H1 (cell line): Measurements from ENCODE around the gene RANGRF. TPM values are rescaled to one million over a fixed set of nuclear protein-coding genes. Genes with fewer than 3 reads are reported as not detected.

Experiments used
- CHD1 ChIP-seq: IDR thresholded peaks from 2 replicates; pipeline ENCODE4 v1.6.1; 2012; ENCODE audit warnings: low read depth, low read length, improper control_type of control experiment
- EP300 ChIP-seq, 2 experiments: IDR thresholded peaks; 1 replicate in 1 of 2; 2 replicates in 1 of 2; pipeline ENCODE4 v1.6.1; 2011 to 2012; ENCODE audit warnings: low read depth in 2 of 2, low read length in 2 of 2, mild to moderate bottlenecking in 2 of 2, borderline replicate concordance in 1 of 2, inconsistent platforms in 1 of 2, moderate library complexity in 1 of 2
- HDAC2 ChIP-seq, 2 experiments: fragments of 300-600 bp in 1 of 2; sonication (generic) in 1 of 2; IDR thresholded peaks; 2 replicates each; pipeline ENCODE4 v1.6.1; 2011 to 2012; ENCODE audit warnings: low read depth in 2 of 2, low read length in 2 of 2, mild to moderate bottlenecking in 2 of 2, moderate library complexity in 2 of 2, borderline replicate concordance in 1 of 2, inconsistent platforms in 1 of 2
- JUND ChIP-seq: IDR thresholded peaks from 2 replicates; pipeline ENCODE4 v1.6.1; 2011; ENCODE audit warnings: mild to moderate bottlenecking, improper control_type of control experiment, low read length
- PHF8 ChIP-seq: fragments of 200-600 bp; sonication (generic); conservative IDR thresholded peaks from 2 replicates; pipeline ENCODE4 v1.7.1; 2012; ENCODE audit warnings: low read depth, mild to moderate bottlenecking, inconsistent platforms, low read length, moderate library complexity
- POLR2A ChIP-seq, 2 experiments: IDR thresholded peaks; 1 replicate in 1 of 2; 2 replicates in 1 of 2; pipeline ENCODE4 v1.6.1; 2011; ENCODE audit warnings: low read depth in 2 of 2, low read length in 2 of 2, mild to moderate bottlenecking in 2 of 2; ENCODE audit errors: control extremely low read depth in 1 of 2
- SAP30 ChIP-seq: fragments of 300-600 bp; sonication (generic); IDR thresholded peaks from 2 replicates; pipeline ENCODE4 v1.7.1; 2012; ENCODE audit warnings: low read length, moderate library complexity, mild to moderate bottlenecking, inconsistent platforms; ENCODE audit not compliant: insufficient read depth, insufficient replicate concordance
- SRF ChIP-seq: IDR thresholded peaks from 2 replicates; pipeline ENCODE4 v1.6.1; 2011; ENCODE audit warnings: mild to moderate bottlenecking, low read depth, low read length, moderate library complexity
- TBP ChIP-seq: IDR thresholded peaks from 2 replicates; pipeline ENCODE4 v1.6.1; 2011; ENCODE audit warnings: low read depth, low read length, improper control_type of control experiment
- polyA plus RNA-seq, 7 experiments: library from polyadenylated mRNA; depleted of rRNA in 3 of 7; stranded (reverse) in 5 of 7; unstranded in 2 of 7; fragments of >200 nt in 5 of 7; fragments of 200-250 nt in 2 of 7; gene quantifications; 1 replicate in 5 of 7; 2 replicates in 1 of 7; 4 replicates in 1 of 7; pipeline versions ENCODE4 v1.2.1 to v1.2.3, GENCODE V29; 2011 to 2013; ENCODE audit warnings: missing spikeins in 2 of 7, mixed read lengths in 2 of 7
- total RNA-seq: library from RNA; stranded (reverse); fragmentation: NEBNext Ultra II Directional; extraction: Animal tissue kit (Norgen Biotek cat#: 25700); gene quantifications from 2 replicates; pipeline ENCODE4 v1.2.1, GENCODE V29; 2021
- TF ChIP-seq, protein P1 (sequence below): IDR thresholded peaks from 2 replicates; pipeline ENCODE4 v1.6.1; 2012; ENCODE audit warnings: inconsistent platforms

RANGRF gene
- total and polyA plus RNA-seq, 2 of the 8 experiments (the other 6 are each of a cell fraction or from before 2014, with no cell fraction given): 36.9 to 49.6 TPM

DNA sequence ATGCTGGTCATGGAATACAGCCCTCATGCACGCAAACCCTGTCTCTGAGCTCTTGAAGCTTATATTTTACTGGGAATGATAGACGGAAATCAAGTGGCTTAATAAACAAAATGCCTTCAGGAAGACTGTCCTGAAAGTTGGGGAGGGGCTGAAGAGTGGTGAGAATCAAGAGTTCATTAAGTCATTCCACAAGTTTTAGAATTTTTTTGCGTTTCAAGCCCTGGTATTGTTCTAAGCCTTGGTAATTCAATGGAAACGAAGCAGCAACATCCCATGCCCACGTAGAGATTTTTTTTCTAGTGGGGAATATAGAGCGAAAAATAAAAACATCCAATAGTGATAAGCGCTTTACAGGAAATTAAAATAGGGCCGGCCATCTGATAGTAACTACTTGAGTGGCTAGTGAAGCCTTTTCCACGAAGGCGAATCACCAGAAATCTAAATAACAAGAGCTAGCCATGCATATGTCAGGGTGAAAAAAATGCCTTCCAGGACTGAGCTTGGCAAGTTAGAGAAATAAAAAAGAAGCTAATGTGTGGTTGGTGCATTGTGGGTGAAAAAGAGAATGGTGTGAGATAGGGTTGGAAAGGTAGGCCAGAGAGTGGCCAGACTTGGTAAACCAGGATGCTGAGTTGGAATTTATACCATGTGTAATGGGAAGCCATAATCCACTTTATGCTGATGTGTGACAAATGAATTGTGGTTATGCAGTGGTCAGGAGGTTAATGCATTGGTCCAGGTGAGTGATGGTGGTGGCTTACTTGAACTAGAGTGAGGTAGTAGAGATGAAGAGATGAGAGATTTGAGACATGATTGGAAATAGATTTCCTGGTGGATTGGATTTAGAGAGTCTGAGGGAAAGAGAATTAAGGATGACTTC, 38.6 kb upstream of the RANGRF start (continued):
- TF ChIP-seq TBP: no peak
- no peak for TF ChIP-seq JUND
- TF ChIP-seq, protein P1, sequence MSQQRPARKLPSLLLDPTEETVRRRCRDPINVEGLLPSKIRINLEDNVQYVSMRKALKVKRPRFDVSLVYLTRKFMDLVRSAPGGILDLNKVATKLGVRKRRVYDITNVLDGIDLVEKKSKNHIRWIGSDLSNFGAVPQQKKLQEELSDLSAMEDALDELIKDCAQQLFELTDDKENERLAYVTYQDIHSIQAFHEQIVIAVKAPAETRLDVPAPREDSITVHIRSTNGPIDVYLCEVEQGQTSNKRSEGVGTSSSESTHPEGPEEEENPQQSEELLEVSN: no peak
- TF ChIP-seq SRF: no peak
- no peak for TF ChIP-seq HDAC2 (IDR thresholded peaks at IDR 0.05; ENCODE audit: borderline replicate concordance in 1 of 2, low read depth in 2 of 2, low read length in 2 of 2)
- no peak for TF ChIP-seq EP300 (IDR thresholded peaks at IDR 0.05; ENCODE audit: borderline replicate concordance in 1 of 2, low read depth in 2 of 2, low read length in 2 of 2)
- TF ChIP-seq CHD1: 0 out of 2 replicates have a peak, but pooled peaks have one; percentile 35
- TF ChIP-seq PHF8: no peak
- TF ChIP-seq POLR2A (IDR thresholded peaks at IDR 0.05; ENCODE audit: control extremely low read depth in 1 of 2, low read depth in 2 of 2, low read length in 2 of 2): peak in 1 of 2 experiments; percentile 33; a peak in 1 of 3 replicates
- no peak for TF ChIP-seq SAP30
